Stomach (tissue), 4 donors: Measurements from ENCODE around the gene GNAT2.

Experiments used
- CTCF ChIP-seq, 7 experiments: fragments of 450-650 bp in 4 of 7; fragments of 200-600 bp in 3 of 7; sonication (generic) in 3 of 7; IDR thresholded peaks; one replicate each; pipeline ENCODE4 v1.5.1; 2016 to 2019; ENCODE audit warnings: antibody characterized with exemption in 7 of 7, control low read depth in 2 of 7, mild to moderate bottlenecking in 1 of 7
- POLR2A ChIP-seq, 4 donors: fragments of 450-650 bp; IDR thresholded peaks; one replicate each; pipeline ENCODE4 v1.6.1; 2016; ENCODE audit warnings: antibody characterized with exemption in 4 of 4, control low read depth in 2 of 4, mild to moderate bottlenecking in 1 of 4, moderate library complexity in 1 of 4

DNA sequence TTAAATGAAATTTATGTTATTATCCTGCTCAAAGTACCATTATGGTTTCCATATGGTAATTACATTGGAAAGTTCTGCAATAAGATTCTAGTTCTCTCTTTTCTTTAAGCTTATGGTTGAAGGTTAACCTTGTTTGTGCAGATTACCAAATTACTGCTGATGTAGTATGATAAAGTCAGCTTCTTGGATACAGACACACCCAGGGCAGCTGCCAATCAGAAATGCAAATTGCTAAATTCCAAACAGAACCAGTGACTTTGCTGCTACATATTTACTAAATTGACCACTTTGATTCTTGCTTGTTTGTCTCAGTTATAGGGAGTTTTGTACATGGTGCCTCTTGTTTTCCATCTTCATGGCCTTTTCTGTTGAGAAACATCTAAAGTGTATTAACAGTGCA lies 26.5 kb downstream of the GNAT2 start:
- no peak for TF ChIP-seq POLR2A (IDR thresholded peaks at IDR 0.05)
- no peak for TF ChIP-seq CTCF (IDR thresholded peaks at IDR 0.05)
